CD4-positive, alpha-beta memory T cell (primary cell): ENCODE measurements around the gene METTL24. TPM values are rescaled to one million over a fixed set of nuclear protein-coding genes. Genes with fewer than 3 reads are reported as not detected.
"Not testable (repeated sequence)": the region's sequence is repeated elsewhere in the genome, so short reads cannot be mapped to it uniquely, and the experiment has no call there.

Experiments used
- CTCF ChIA-PET: fragments of 350-600 bp; sonication (Branson Sonifier 250); formaldehyde crosslinking; loops from one replicate; lab custom pipeline; 2021; ENCODE audit warnings: inconsistent platforms; ENCODE audit not compliant: partially characterized antibody; lab: Charles Lee
- POLR2A ChIA-PET: fragments of 350-600 bp; sonication (Branson Sonifier 250); formaldehyde crosslinking; loops from one replicate; lab custom pipeline; 2021; ENCODE audit not compliant: partially characterized antibody; lab: Charles Lee
- DNase-seq, 5 donors: peaks; one replicate each; pipeline versions ENCODE4 v3.0.0 to v3.0.0-alpha.2; 2020 to 2022; ENCODE audit warnings: mixed read lengths in 1 of 5
- H3K27ac ChIP-seq: one replicate; pipeline ENCODE4 v1.7.0; 2013; ENCODE audit warnings: low read depth, low read length
- H3K27me3 ChIP-seq: 2 replicates; pipeline ENCODE4 v1.7.0; 2013; ENCODE audit warnings: mild to moderate bottlenecking, low read length, moderate library complexity; ENCODE audit not compliant: insufficient read depth
- H3K36me3 ChIP-seq: 2 replicates; pipeline ENCODE4 v1.7.0; 2013; ENCODE audit warnings: mild to moderate bottlenecking, low read length, moderate library complexity; ENCODE audit not compliant: insufficient read depth
- H3K4me1 ChIP-seq: 2 replicates; pipeline ENCODE4 v1.7.0; 2013; ENCODE audit warnings: mild to moderate bottlenecking, low read length, moderate library complexity; ENCODE audit not compliant: insufficient read depth
- H3K4me3 ChIP-seq, 2 donors: one replicate each; pipeline ENCODE4 v1.7.0; 2013; ENCODE audit warnings: low read length in 2 of 2, mild to moderate bottlenecking in 1 of 2
- H3K9me3 ChIP-seq, 2 donors: one replicate each; pipeline ENCODE4 v1.7.0; 2013; ENCODE audit warnings: low read length in 2 of 2, control low read depth in 1 of 2; ENCODE audit not compliant: control insufficient read depth in 1 of 2
- H3K27ac Mint-ChIP-seq, 7 donors: one replicate each; pipeline ENCODE4 v1.8.0; 2020 to 2021; ENCODE audit warnings: mixed read lengths in 7 of 7, mild to moderate bottlenecking in 6 of 7, inconsistent platforms in 3 of 7, moderate library complexity in 3 of 7
- H3K27me3 Mint-ChIP-seq, 2 donors: one replicate each; pipeline ENCODE4 v1.8.0; 2020 to 2021; ENCODE audit warnings: mixed read lengths in 2 of 2
- H3K36me3 Mint-ChIP-seq, 2 donors: one replicate each; pipeline ENCODE4 v1.8.0; 2020 to 2021; ENCODE audit warnings: mixed read lengths in 2 of 2, inconsistent platforms in 1 of 2, mild to moderate bottlenecking in 1 of 2
- H3K4me1 Mint-ChIP-seq, 4 donors: one replicate each; pipeline ENCODE4 v1.8.0; 2020 to 2021; ENCODE audit warnings: mixed read lengths in 4 of 4, mild to moderate bottlenecking in 1 of 4
- H3K4me3 Mint-ChIP-seq, 8 donors: one replicate each; pipeline ENCODE4 v1.8.0; 2020 to 2021; ENCODE audit warnings: mixed read lengths in 8 of 8, mild to moderate bottlenecking in 7 of 8, moderate library complexity in 6 of 8, inconsistent platforms in 3 of 8
- H3K9me3 Mint-ChIP-seq, 8 donors: one replicate each; pipeline ENCODE4 v1.8.0; 2020 to 2021; ENCODE audit warnings: mixed read lengths in 8 of 8, mild to moderate bottlenecking in 5 of 8, inconsistent platforms in 3 of 8, moderate library complexity in 1 of 8
- intact Hi-C: fragments of 100-400 bp; cut with micrococcal nuclease; formaldehyde crosslinking; loops from one replicate; pipeline ENCODE4 v1.15.1; 2023
- polyA plus RNA-seq, 2 donors: library from polyadenylated mRNA; unstranded; fragments of 300-500 nt; fragmentation: Illumina TruSeq; gene quantifications; one replicate each; pipeline ENCODE4 v1.2.3, GENCODE V29; 2021
- total RNA-seq, 2 experiments: library from RNA; stranded (reverse); gene quantifications; one replicate each; pipeline ENCODE4 v1.2.3, GENCODE V29; 2021

Gene METTL24
- total and polyA plus RNA-seq, 4 experiments from 2014 or later, result 0.29 to 0.69 (median 0.39) TPM; not detected in 1

- Histone ChIP-seq H3K27me3 (peaks cover 4% of the 10 kb centered on the region), H3K36me3 (no peaks in the 10 kb centered on the region), H3K9me3 (no peaks in the 10 kb centered on the region), H3K4me1 (no peaks in the 10 kb centered on the region), H3K27ac (no peak overlapping the region), H3K4me3 (no peak overlapping the region)
- intact Hi-C loops, result no loop called here
- ChIA-PET CTCF (no interaction called here), POLR2A (no interaction called here)
- Mint-ChIP-seq H3K27ac (no peak overlapping the region), H3K4me3 (no peak overlapping the region), H3K9me3 (peaks cover 0 to 5% (median 3%) of the 10 kb centered on the region in 8 donors), H3K4me1 (no peaks in the 10 kb centered on the region), H3K36me3 (no peaks in the 10 kb centered on the region), H3K27me3 (peaks cover 7 to 17% of the 10 kb centered on the region in 2 donors)
- no peak for DNase-seq
Measured at GRCh38 chr6:110285306-110286060, 72.7 kb downstream of the METTL24 start.

- H3K4me1 Mint-ChIP-seq, result no peaks in the 10 kb centered on the region
Measured at GRCh38 chr6:110284855-110285254, 73.3 kb downstream of the METTL24 start.

GRCh38 chr6:110283657-110284056 lies 74.5 kb downstream of the METTL24 start:
- no peaks in the 10 kb centered on the region for H3K9me3 ChIP-seq
- peaks cover 4% of the 10 kb centered on the region for H3K27me3 ChIP-seq
- DNase-seq, result no peak
- intact Hi-C loops, result no loop called here
- H3K36me3 ChIP-seq, result no peaks in the 10 kb centered on the region
- H3K9me3 Mint-ChIP-seq, result peaks cover 0 to 2% (median 0%) of the 10 kb centered on the region in 8 donors
- no peak overlapping the region for H3K4me3 ChIP-seq
- no peak overlapping the region for H3K27ac Mint-ChIP-seq
- H3K27ac ChIP-seq, result no peak overlapping the region
- H3K4me3 Mint-ChIP-seq, result no peak overlapping the region
- no peaks in the 10 kb centered on the region for H3K4me1 Mint-ChIP-seq
- peaks cover 7 to 18% of the 10 kb centered on the region in 2 donors for H3K27me3 Mint-ChIP-seq
- H3K4me1 ChIP-seq, result no peaks in the 10 kb centered on the region
- CTCF ChIA-PET, result no interaction called here
- no peaks in the 10 kb centered on the region for H3K36me3 Mint-ChIP-seq
- POLR2A ChIA-PET, result no interaction called here

More at GRCh38 chr6:110284855-110285254, 73.3 kb downstream of the METTL24 start:
- DNase-seq, result no peak
- no peaks in the 10 kb centered on the region for H3K36me3 ChIP-seq
- peaks cover 7 to 17% of the 10 kb centered on the region in 2 donors for H3K27me3 Mint-ChIP-seq
- intact Hi-C loops, result no loop called here
- no peak overlapping the region for H3K27ac ChIP-seq
- ChIA-PET CTCF (no interaction called here), POLR2A (no interaction called here)
- H3K27me3 ChIP-seq, result peaks cover 4% of the 10 kb centered on the region
- no peaks in the 10 kb centered on the region for H3K36me3 Mint-ChIP-seq
- peaks cover 0 to 5% (median 0%) of the 10 kb centered on the region in 8 donors for H3K9me3 Mint-ChIP-seq
- H3K4me1 ChIP-seq, result no peaks in the 10 kb centered on the region
- no peak overlapping the region for H3K4me3 ChIP-seq
- H3K4me3 Mint-ChIP-seq, result no peak overlapping the region
- H3K27ac Mint-ChIP-seq, result no peak overlapping the region
- H3K9me3 ChIP-seq, result no peaks in the 10 kb centered on the region

GRCh38 chr6:110282412-110282811 lies 75.7 kb downstream of the METTL24 start:
- H3K9me3 ChIP-seq, result no peaks in the 10 kb centered on the region
- H3K36me3 ChIP-seq, result no peaks in the 10 kb centered on the region
- peaks cover 4% of the 10 kb centered on the region for H3K27me3 ChIP-seq
- POLR2A ChIA-PET, result no interaction called here
- CTCF ChIA-PET, result no interaction called here
- H3K27me3 Mint-ChIP-seq, result peaks cover 7 to 15% of the 10 kb centered on the region in 2 donors
- no peaks in the 10 kb centered on the region for H3K4me1 Mint-ChIP-seq
- H3K4me3 Mint-ChIP-seq, result no peak overlapping the region
- H3K4me1 ChIP-seq, result no peaks in the 10 kb centered on the region
- intact Hi-C loops, result no loop called here
- no peak overlapping the region for H3K4me3 ChIP-seq
- H3K27ac Mint-ChIP-seq, result no peak overlapping the region
- DNase-seq, result no peak
- no peak overlapping the region for H3K27ac ChIP-seq
- H3K9me3 Mint-ChIP-seq, result peaks cover 0 to 2% (median 0%) of the 10 kb centered on the region in 8 donors
- H3K36me3 Mint-ChIP-seq, result no peaks in the 10 kb centered on the region

GRCh38 chr6:110277100-110277665 lies 81.0 kb downstream of the METTL24 start:
- Histone ChIP-seq H3K36me3 (no peaks in the 10 kb centered on the region), H3K4me3 (no peak overlapping the region), H3K4me1 (no peaks in the 10 kb centered on the region), H3K9me3 (no peaks in the 10 kb centered on the region), H3K27ac (no peak overlapping the region), H3K27me3 (peaks cover under 1% of the 10 kb centered on the region)
- Mint-ChIP-seq H3K4me3 (no peak overlapping the region), H3K27ac (no peak overlapping the region), H3K9me3 (peaks cover 0 to 5% (median 2%) of the 10 kb centered on the region in 8 donors), H3K27me3 (peaks cover 5 to 9% of the 10 kb centered on the region in 2 donors), H3K36me3 (no peaks in the 10 kb centered on the region), H3K4me1 (no peaks in the 10 kb centered on the region)
- DNase-seq, result no peak
- ChIA-PET POLR2A (no interaction called here), CTCF (no interaction called here)
- intact Hi-C loops, result no loop called here

GRCh38 chr6:110272781-110273180 lies 85.4 kb downstream of the METTL24 start:
- H3K27me3 ChIP-seq, intact Hi-C loops, H3K9me3 Mint-ChIP-seq, H3K4me3 Mint-ChIP-seq, CTCF ChIA-PET, H3K9me3 ChIP-seq, H3K27me3 Mint-ChIP-seq, H3K27ac ChIP-seq, H3K4me1 Mint-ChIP-seq, H3K4me3 ChIP-seq, POLR2A ChIA-PET, H3K36me3 Mint-ChIP-seq, H3K36me3 ChIP-seq, H3K27ac Mint-ChIP-seq, H3K4me1 ChIP-seq, DNase-seq: not testable (repeated sequence)

- ChIA-PET POLR2A (no interaction called here), CTCF (no interaction called here)
- H3K9me3 Mint-ChIP-seq, result peaks cover 0 to 11% (median 5%) of the 10 kb centered on the region in 8 donors
- no peaks in the 10 kb centered on the region for H3K27me3 ChIP-seq
- no peak for DNase-seq
- no peaks in the 10 kb centered on the region for H3K9me3 ChIP-seq
- no peaks in the 10 kb centered on the region for H3K4me1 Mint-ChIP-seq
- H3K4me3 Mint-ChIP-seq, result no peak overlapping the region
- H3K4me1 ChIP-seq, result no peaks in the 10 kb centered on the region
- no peak overlapping the region for H3K4me3 ChIP-seq
- no peak overlapping the region for H3K27ac ChIP-seq
- no peak overlapping the region for H3K27ac Mint-ChIP-seq
- no peaks in the 10 kb centered on the region for H3K36me3 ChIP-seq
- intact Hi-C loops, result no loop called here
- H3K27me3 Mint-ChIP-seq, result peaks cover 6 to 7% of the 10 kb centered on the region in 2 donors
- H3K36me3 Mint-ChIP-seq, result peaks cover 0 to 1% of the 10 kb centered on the region in 2 donors
Measured at GRCh38 chr6:110271732-110272022, 86.5 kb downstream of the METTL24 start.
